Adipocyte (in vitro differentiated cells): ENCODE data around the gene ZFHX3.

Experiments
- DNase-seq: peaks from one replicate; pipeline ENCODE4 v3.0.0-alpha.2; 2015; ENCODE audit warnings: low read depth
- H3K27me3 ChIP-seq: replicated peaks from 2 replicates; pipeline ENCODE4 v1.7.0; 2013; ENCODE audit warnings: mild to moderate bottlenecking, low read length, moderate library complexity; ENCODE audit not compliant: control insufficient read depth, insufficient read depth
- H3K36me3 ChIP-seq: 2 replicates; pipeline ENCODE4 v1.7.0; 2013; ENCODE audit warnings: low read length, mild to moderate bottlenecking, moderate library complexity; ENCODE audit not compliant: control insufficient read depth, insufficient read depth, severe bottlenecking
- H3K4me1 ChIP-seq: 2 replicates; pipeline ENCODE4 v1.7.0; 2013; ENCODE audit warnings: mild to moderate bottlenecking, low read length, moderate library complexity; ENCODE audit not compliant: control insufficient read depth, insufficient read depth
- H3K4me3 ChIP-seq: 2 replicates; pipeline ENCODE4 v1.7.0; 2013; ENCODE audit warnings: mild to moderate bottlenecking, low read length, moderate library complexity
- H3K9ac ChIP-seq: 2 replicates; pipeline ENCODE4 v1.7.0; 2013; ENCODE audit warnings: mild to moderate bottlenecking, low read length, moderate library complexity
- H3K9me3 ChIP-seq: 2 replicates; pipeline ENCODE4 v1.7.0; 2013; ENCODE audit warnings: mild to moderate bottlenecking, low read length, moderate library complexity; ENCODE audit not compliant: control insufficient read depth

Gene ZFHX3

DNA sequence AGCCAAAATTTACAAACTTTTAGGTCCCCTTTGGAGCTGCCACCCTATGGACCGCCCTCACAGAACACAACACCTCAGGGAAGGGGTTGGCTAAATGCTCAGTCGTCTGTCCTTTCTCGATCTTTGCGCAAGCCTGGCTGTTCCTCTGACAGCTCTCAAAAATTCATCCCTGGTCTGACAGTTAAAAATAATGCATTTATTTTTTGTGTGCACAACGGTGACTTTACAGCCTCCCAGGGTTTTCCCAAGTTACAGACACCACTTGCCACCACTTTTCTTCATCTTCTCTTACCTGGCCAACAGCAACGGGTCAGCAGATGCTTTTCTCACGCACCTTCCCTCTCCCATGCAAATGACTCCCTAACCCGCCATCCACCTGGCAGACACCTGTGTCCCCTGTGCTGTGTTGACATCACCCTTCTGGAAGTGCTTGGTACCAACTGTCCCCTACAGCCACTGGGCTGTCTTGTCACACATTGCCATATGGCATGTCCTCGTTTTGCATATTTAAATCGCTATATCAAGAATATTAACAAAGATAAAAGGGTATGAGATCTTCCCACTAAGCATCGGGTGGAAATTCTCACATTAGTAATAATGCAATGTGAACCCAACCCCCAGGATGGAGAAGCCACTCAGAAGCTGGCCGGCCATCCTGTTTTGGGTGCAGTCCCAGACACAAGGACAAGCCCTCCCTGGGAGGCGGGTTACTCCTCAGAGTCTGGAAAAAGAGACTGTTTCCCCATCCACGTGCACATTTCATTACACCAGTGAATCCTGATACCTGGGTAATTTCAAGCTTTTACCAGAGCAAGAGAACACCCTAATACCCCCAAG lies 187.0 kb downstream of the ZFHX3 start:
- Histone ChIP-seq H3K4me1 (peaks cover 17% of the 10 kb centered on the region), H3K27me3 (no peaks in the 10 kb centered on the region), H3K4me3 (no peak overlapping the region), H3K9me3 (no peaks in the 10 kb centered on the region), H3K9ac (no peak overlapping the region), H3K36me3 (no peaks in the 10 kb centered on the region)
- DNase-seq: no peak

DNA sequence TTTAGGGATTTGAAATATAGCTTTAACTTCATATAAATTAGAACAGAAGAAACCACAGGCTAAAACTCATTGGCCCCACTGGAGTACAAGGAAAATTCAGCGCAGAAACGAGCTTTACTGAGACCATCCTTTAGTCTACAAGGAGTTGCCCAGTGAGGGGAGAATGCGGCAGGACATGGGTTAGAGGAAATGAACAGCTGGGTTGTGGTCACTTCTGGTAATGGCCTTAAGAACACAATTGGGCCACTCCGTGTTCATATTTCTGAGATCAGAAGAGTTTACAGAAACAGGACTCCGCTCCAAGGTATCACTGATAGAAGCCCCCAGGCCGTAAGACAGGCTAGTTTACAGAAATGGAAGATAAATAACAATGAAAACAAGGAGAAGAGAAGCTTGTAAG lies 188.3 kb downstream of the ZFHX3 start:
- H3K4me1 ChIP-seq: peaks cover 17% of the 10 kb centered on the region
- no peaks in the 10 kb centered on the region for H3K27me3 ChIP-seq
- no peak for DNase-seq
- H3K36me3 ChIP-seq: no peaks in the 10 kb centered on the region
- no peaks in the 10 kb centered on the region for H3K9me3 ChIP-seq
- H3K9ac ChIP-seq: no peak overlapping the region
- no peak overlapping the region for H3K4me3 ChIP-seq

DNA sequence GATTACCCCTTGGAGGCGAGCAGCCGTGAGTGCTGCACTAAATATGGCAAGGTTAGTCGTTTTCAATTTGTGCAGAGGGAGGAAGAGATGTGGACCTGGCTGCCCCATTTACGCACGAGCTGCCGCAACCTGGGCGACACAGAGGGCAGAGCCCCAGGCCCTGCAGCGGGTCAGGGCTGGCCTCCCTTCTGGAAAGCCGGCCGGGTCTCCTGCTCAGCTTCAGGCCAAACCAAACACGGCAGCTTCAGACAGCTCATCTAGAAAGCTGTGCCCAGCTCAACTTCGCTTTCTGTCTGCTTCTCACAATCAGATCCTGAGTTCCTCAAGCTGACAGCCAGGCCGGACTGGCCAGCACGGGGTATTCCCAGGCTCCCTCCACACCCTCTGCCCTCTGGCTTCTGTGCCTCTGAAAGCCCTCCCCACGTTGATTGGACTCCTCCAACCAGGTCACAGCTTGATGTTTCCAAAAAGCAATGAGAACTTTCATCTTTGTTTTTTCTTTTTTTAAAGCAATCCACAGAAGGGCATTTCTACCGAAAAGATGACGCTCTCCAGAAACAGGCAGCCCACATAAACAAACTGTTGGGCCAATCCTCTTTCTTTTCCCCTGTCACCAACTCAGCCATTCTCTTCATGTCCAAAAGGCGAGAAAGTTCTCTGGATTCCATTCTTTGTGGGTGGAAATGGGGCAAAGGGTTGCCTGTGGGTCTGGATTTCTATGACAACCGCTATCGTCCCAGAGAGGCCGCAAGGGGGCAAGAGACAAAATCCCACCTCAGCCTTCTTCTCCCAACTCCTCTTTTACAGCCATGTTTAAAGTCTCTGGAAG lies 189.0 kb downstream of the ZFHX3 start:
- peaks cover 23% of the 10 kb centered on the region for H3K4me1 ChIP-seq
- no peak for DNase-seq
- H3K9me3 ChIP-seq: no peaks in the 10 kb centered on the region
- H3K9ac ChIP-seq: peak overlapping the region; percentile 18
- no peaks in the 10 kb centered on the region for H3K36me3 ChIP-seq
- peak overlapping the region; percentile 46 for H3K4me3 ChIP-seq
- H3K27me3 ChIP-seq: no peaks in the 10 kb centered on the region

DNA sequence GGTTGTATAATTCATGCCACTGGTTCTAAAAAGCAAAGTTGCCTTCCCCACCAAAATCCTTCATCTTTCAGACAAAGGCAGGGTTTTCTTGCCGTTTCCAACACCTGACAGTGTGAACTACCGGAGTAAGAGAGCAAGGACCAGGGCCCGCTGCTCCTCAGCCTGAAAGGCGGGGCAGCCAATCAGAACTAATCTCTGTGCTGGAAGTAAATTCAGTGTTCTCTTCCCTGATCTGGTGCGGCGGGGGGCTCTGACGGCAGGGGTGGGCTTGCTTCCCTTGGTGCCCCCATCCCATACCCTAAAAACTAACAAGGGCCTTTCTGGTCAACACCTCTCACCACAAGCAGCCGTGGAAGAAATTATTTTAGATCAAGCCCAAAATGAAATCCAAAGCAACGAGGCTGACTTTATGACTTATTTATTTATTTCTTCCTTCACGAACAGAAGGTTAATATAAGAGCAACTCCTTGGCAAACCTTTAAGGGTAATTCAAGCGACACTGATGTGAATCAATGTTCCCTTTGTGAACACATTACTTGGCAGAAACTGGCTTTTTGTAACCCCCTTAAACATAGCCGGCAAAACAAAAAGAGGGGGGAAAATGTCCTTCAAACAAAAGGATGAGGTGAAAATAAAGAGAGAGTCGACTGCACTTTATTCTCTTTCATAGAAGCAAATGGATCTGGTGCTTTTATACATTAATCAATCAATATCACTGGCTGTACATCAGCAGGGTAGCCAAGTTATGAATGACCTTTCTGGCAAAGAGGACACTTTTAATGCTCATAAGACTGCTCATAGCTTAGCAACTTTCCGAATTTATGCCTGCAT lies 189.9 kb downstream of the ZFHX3 start:
- Histone ChIP-seq H3K27me3 (no peaks in the 10 kb centered on the region), H3K36me3 (no peaks in the 10 kb centered on the region), H3K9ac (peak overlapping the region; percentile 18), H3K4me3 (peak overlapping the region; percentile 46), H3K4me1 (peaks cover 27% of the 10 kb centered on the region), H3K9me3 (no peaks in the 10 kb centered on the region)
- no peak for DNase-seq

DNA sequence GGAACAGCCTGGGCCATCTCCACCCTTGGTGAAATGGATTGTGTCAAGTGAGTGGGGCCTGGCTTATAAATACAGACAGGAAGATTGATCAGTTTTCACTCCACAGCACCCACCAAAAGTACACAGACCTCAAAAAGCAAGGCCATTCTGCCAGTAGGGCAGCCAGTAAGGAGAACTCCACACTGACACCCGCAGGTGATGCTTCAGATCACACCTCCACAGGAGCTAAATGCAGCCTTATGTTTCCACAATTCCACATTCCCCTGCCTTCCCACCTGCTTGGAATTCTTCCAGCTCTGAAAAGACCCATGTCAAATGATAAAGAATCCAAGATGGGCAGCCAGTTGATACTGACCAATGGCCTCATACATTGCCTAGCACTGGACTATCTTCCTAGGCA lies 191.1 kb downstream of the ZFHX3 start:
- no peaks in the 10 kb centered on the region for H3K36me3 ChIP-seq
- H3K9me3 ChIP-seq: no peaks in the 10 kb centered on the region
- H3K4me3 ChIP-seq: no peak overlapping the region
- no peak overlapping the region for H3K9ac ChIP-seq
- DNase-seq: no peak
- peaks cover 27% of the 10 kb centered on the region for H3K4me1 ChIP-seq
- H3K27me3 ChIP-seq: no peaks in the 10 kb centered on the region

DNA sequence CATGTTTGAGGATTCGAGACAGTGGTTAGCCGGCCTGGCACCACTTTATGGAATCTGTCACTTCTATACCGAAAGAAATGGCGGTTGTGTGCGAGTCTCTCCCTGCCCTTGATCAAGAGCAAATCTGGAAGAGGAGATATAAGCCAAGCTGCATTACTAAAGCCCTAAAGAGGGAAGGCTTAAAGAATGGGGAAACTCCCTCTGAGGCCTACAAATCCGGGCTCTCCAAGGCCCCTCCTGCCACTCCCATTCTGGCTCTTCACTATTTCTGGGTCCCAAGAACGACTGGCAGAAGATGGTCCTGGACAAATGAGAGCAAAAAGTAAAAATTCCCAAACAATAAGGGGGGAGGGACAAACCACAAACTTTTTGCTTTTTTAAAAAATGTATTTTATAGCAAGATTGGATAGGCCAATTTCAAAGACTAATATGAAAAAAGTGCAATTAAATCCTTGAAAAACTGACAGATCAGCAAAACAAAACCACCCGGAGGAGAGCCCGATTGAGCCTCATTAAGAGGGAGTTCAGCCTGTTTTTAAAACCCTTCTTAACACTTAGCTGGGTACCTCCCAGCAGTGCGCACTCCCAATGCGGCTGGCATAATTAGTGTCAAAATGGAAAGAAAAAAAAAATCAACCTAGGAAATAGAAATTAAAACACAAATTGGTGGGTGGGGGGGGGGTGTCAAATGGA lies 193.5 kb downstream of the ZFHX3 start:
- no peaks in the 10 kb centered on the region for H3K9me3 ChIP-seq
- no peak overlapping the region for H3K4me3 ChIP-seq
- H3K27me3 ChIP-seq: no peaks in the 10 kb centered on the region
- no peak for DNase-seq
- no peaks in the 10 kb centered on the region for H3K36me3 ChIP-seq
- H3K4me1 ChIP-seq: peaks cover 34% of the 10 kb centered on the region
- no peak overlapping the region for H3K9ac ChIP-seq

DNA sequence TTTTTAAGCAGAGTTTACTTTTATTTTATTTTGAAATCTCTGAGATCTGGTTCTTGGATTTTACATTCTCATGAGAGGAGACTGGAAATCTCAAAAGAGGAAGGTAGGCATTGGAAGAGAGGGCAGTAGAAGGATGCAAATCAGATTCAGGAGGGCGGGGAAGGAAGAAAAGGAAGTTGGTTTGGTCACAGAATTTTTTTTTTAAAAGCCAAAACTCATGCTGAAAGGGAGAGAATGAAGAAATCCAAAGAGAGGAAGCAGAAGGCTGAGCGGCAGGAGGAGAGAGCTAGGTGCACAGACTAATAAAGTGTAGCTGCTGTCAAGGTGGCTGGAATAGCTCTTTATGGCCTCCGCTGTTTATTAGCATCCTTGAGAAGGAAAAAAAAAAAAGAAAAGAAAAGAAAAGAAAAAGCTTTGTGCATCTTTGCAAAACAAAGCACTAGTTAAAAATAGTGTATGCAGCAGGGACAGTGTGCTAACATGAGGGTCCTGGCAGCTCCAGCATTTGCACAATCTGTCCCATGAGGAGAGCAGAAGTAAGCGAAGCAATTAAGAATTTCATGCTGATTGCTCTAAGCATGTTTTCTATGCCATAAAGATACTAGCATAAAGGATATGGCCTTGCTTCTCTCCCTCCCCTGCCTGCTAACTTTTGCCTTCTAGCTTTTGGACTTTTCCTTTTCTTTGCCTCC lies 194.2 kb downstream of the ZFHX3 start:
- Histone ChIP-seq H3K4me3 (no peak overlapping the region), H3K36me3 (no peaks in the 10 kb centered on the region)
- DNase-seq: no peak

GRCh38 chr16:72852421-72852820 lies 195.5 kb downstream of the ZFHX3 start:
- no peaks in the 10 kb centered on the region for H3K9me3 ChIP-seq
- no peak overlapping the region for H3K4me3 ChIP-seq
- H3K9ac ChIP-seq: no peak overlapping the region
- no peaks in the 10 kb centered on the region for H3K36me3 ChIP-seq
- H3K27me3 ChIP-seq: no peaks in the 10 kb centered on the region
- peaks cover 30% of the 10 kb centered on the region for H3K4me1 ChIP-seq
- DNase-seq: no peak

More for the DNA sequence above, 194.2 kb downstream of the ZFHX3 start:
- H3K27me3 ChIP-seq: no peaks in the 10 kb centered on the region
- H3K9ac ChIP-seq: no peak overlapping the region
- no peaks in the 10 kb centered on the region for H3K9me3 ChIP-seq
- H3K4me1 ChIP-seq: peaks cover 34% of the 10 kb centered on the region

DNA sequence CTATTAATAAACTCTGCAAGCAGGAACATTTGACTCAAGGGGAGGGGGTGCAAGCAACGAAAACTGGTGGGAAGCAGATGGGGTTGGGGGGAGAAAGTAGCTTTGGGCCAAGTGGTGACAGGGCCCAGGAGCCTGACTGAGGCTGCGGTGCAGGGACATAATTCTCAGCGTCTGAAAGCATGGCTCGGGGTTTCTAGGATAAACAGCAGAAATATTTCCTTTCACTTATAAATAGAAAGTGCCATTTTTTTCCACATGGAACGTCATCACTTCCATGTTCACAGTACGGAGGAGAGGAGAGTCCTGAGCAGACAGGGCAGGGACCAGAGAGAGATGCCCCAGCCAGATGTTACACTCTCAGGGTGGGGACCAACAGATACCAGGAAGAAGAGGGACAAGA lies 197.1 kb downstream of the ZFHX3 start:
- H3K4me3 ChIP-seq: no peak overlapping the region
- no peaks in the 10 kb centered on the region for H3K9me3 ChIP-seq
- peak overlapping the region; percentile 37 for H3K9ac ChIP-seq
- H3K36me3 ChIP-seq: no peaks in the 10 kb centered on the region
- no peaks in the 10 kb centered on the region for H3K27me3 ChIP-seq
- peaks cover 30% of the 10 kb centered on the region for H3K4me1 ChIP-seq
- DNase-seq: peak; percentile 53

GRCh38 chr16:72850021-72850420 lies 197.9 kb downstream of the ZFHX3 start:
- DNase-seq: no peak
- Histone ChIP-seq H3K27me3 (no peaks in the 10 kb centered on the region), H3K9me3 (no peaks in the 10 kb centered on the region), H3K4me3 (no peak overlapping the region), H3K4me1 (peaks cover 30% of the 10 kb centered on the region), H3K9ac (no peak overlapping the region), H3K36me3 (no peaks in the 10 kb centered on the region)
